Glomerular endothelial cell (primary cell): ENCODE data around the gene TMEM17. TPM values are rescaled to one million over a fixed set of nuclear protein-coding genes. Genes with fewer than 3 reads are reported as not detected.
"Not testable (repeated sequence)": the region's sequence is repeated elsewhere in the genome, so short reads cannot be mapped to it uniquely, and the experiment has no call there.

Source experiments
- DNase-seq: peaks from one replicate; pipeline ENCODE4 v3.0.0-alpha.2; 2011; ENCODE audit warnings: low read depth, low spot score; ENCODE audit errors: extremely low read depth
- total RNA-seq: library from RNA; depleted of rRNA; stranded (reverse); fragments of >200 nt; gene quantifications from 2 replicates; pipeline ENCODE4 v1.2.3, GENCODE V29; 2015

The TMEM17 gene, protein sequence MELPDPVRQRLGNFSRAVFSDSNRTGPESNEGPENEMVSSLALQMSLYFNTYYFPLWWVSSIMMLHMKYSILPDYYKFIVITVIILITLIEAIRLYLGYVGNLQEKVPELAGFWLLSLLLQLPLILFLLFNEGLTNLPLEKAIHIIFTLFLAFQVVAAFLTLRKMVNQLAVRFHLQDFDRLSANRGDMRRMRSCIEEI
- total RNA-seq = 2.5 and 2.9 TPM in 2 replicates

DNA sequence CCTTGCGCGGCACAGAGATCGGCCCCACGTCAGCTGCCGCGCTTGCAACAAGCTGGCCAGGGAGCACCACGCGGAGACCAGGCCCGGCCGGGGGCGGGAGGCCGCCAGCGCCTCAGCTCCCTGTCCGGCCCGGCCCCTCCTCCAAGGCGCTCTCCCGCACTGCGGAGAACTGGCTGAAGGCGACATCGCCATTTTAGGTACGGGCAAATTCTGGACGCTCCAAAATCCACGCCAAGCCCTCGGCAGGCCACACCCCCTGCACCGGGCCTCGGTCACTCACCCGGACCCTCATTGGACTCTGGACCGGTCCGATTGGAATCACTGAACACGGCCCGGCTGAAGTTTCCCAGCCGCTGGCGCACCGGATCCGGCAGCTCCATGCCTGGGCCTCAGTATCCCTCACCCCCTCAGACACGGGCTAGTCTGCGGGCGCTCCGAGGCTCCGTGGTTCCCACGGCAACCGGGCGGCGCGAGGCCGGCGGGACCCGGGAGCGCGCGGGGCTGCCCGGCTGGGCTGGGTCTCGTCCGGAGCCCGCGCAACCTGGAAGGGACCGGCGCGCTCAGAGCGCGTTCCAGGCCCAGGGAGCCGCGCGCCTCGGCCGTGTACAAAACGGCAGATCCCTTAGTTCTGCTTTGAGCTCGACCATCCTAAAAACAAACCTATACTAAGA is at the start of gene TMEM17:
Gene TMEM17 (minus strand): TSS at position 446 of the 671 bp plus-strand sequence. CDS start 66 bp downstream, at position 380.
- peak; percentile 50 for DNase-seq

DNA sequence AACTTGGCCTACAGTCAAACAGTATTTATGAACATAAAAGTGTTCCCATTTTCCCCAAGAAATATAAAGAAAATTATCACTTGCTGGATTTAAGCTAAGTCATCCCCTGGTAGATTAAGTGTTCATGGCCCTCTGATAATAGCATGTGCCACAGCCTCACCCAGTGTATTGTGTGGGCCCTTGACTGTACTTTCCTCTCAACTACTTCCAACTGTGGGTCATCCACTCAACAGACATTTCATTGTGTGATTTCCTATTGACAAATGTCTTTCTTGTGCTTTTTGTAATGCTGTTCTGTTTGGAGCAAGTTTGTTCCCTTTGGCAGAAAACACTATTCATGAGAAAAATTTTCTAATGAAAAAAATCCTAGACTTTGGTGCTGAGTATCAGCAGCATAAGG is 48.4 kb upstream of the TMEM17 start:
- no peak for DNase-seq

DNA sequence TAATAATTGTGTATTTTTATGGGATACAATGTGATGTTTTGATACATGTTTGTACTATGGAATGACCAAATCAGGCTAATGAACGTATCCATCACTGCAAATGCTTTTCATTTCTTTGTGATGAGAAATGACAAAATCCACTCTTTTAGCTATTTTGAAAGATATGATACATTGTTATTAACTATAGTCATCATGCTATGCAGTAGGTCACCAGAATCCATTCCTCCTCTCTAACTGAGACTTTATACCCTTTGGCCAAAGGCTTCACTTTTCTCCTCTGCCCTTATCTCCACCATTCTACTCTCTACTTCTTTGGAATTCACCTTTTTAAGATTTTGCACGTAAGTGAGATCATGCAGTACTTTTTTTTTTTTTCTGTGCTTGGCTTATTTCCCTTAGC is 44.5 kb upstream of the TMEM17 start:
- no peak for DNase-seq

DNA sequence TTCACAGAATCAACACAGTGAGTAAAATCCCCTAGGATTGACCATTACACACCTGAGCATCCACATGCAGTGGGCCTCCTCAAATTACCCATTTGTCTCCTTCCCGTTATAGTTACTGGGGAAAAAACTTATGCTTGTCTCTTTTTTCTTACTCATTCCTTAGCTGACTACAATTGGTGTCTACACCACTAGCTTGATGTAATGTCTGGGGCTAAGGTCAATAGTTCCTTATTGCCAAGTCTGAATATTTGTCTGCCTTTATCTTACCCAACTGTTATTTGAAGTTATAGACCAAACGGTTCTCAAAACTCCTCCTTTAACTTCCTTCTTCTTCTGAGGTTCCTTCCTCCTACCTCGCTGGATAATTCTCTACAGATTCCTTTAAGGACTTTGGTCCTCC is 41.9 kb upstream of the TMEM17 start:
- no peak for DNase-seq

DNA sequence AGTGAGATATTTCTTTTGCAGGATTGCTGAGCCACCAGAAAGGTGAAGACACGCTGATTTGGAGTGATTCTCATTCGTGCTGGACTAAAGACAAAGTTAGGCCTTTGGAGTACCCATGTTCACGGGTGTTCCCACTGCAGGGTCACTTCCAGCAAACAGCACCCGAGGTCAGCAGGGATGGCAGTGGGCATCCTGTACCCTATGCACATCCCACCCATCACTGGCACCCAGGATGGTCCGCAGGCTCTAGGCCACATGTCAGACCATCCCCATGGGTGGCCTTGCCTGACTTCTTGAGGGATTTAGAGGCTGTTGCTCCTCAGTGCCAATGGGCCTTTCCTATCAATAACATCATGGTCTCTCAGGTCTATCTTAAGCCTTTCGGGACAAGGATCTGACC is 39.3 kb upstream of the TMEM17 start:
- no peak for DNase-seq

DNA sequence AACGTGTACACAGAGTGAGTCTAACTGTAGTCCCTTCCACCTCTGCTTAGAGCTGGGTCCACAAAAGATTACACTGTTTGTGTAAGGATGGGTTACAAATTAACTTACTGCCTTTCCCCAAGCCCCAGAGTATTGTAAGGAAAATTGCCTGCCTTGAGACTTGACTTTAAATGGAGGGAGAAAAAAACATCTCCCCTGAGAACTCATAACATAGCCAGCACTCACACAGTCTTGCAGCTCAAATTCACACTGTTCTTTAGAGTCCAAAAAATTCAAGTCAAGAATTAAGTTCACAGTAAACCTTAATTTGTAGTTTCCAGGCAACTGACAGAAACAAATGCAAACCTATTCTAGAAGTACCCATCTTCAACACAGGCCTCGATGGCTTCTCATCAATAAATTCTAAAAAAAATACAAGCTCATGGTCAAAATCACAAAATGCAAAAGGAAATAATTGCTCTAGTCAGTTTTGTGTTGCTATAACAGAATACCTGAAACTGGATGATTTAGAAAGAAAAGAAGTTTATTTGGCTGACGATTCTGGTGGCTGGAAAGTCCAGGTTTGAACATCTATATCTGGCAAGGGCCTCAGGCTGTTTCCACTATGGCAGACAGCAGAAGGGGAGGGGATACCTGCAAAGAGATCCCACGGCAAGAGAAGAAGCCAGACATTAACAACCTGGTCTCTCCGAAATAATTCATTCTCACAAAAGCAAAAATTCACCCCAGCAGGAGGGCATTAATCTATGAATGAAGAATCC is 34.6 kb upstream of the TMEM17 start:
- DNase-seq = no peak

DNA sequence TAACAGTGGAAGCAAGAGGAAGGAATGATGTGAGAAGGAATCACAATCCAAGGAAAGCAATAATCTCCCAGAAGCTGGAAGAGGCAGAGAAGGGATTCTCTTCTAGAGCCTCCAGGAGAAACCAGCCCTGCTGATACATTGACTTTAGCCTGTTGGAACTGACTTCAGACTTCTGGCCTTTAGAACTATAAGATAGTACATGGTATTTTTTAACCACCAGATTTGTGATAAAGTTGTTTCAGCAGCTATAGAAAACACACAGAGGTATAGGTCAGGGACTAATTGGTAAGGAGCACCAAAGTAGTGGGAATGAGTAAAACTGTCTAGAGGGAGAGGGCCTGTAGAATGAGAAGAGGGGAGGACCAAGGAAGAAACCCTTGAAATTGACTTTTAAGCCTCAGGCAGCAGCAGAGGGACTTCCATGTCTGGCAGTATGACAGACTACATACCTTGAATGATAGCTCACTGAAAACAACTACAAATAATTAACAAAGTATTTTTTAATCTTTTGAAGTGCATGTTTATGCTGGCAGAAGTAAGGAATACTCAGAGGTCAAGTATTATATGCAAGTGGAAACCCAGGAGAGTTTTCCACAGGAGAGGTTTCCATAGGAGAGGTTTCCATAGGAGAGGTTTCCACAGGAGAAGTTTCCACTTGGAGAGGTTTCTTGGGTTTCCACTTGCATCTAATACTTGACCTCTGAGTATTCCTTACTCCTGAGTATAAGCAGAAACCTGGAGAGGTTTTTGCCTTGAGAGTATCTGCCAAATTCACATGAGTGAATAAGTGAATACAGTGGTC is 33.8 kb upstream of the TMEM17 start:
- DNase-seq = no peak

DNA sequence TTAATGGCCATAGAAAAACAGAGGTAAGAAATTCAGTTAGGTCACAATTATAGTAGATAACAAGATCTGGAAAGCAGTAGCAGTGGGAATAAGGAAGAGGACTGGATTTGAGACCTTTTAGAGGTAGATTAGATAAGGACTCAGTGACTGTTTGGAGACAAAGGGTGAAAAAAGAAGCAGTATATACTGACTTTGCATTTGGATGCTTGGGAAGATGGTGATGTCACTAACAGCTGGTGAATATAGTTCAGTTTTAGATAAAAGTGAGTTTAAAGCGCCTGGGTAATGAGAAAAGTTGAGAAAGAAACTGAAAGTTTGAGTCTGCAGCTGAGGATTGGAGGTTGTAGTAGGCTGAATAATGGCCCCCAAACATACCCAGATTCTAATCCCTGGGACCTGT is 32.8 kb upstream of the TMEM17 start:
- DNase-seq = no peak

DNA sequence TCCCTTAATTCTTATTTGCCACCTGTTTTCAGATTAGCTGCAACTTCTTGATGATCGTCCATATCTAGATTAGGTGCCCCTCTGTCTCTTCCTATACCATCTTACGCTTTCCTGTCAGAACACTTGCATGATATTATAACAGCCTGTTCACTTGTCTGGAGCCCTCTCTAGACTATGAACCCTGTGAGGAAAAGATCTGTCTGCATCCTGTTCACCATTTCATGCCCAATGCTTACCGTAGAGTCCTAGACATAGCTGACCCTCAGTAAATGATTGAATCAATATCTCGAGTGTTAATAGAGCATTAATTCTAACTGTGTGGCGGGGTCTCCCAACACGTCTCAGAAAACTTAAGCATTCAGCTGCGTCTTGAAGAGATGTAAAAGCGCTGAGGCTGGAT is 31.8 kb upstream of the TMEM17 start:
- DNase-seq = no peak

DNA sequence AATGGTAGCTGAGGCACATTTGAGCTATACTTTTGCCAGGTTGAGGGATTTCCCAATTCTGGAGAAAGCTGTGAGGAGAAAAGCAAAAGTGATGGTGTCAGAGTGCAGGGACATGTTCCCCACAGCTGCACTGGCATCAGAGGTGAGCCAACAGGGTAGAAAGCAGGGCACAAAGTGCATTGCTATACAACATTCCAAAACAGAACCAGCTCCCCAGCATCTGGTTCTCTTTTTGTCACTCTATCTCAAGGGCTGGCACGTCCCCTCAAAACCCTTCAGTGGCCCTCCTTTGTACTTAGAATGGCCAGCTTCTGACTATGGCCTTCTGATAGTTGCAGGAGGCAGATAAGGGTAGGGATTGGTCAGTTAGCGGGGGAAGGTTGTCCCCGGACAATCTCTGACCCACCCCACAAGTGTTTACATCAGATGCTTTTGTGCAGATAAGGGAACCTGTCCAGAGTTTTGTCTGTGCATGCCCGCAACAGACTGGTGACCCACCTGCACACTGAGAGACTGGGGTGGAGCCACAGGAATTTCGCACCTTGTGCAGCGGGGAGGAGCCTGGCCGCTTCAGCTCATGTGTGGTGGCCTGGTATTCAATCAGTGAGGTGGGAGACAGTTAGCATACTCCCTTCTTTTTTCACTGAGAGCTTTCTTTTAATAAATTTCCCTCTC is 31.0 kb upstream of the TMEM17 start:
- DNase-seq = no peak

DNA sequence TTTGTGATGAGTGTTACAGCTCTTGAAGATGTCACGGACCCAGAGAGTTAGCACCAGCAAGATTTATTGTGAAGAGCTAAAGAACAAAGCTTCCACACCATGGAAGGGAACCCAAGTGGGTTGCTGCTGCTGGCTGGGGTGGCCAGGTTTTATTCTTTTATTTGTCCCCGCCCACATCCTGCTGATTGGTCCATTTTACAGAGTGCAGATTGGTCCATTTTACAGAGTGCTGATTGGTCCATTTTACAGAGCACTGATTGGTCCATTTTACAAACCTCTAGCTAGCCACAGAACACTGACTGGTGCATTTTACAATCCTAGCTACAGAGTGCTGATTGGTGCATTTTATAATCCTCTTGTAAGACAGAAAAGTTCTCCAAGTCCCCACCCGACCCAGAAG is 29.5 kb upstream of the TMEM17 start:
- DNase-seq = not testable (repeated sequence)

DNA sequence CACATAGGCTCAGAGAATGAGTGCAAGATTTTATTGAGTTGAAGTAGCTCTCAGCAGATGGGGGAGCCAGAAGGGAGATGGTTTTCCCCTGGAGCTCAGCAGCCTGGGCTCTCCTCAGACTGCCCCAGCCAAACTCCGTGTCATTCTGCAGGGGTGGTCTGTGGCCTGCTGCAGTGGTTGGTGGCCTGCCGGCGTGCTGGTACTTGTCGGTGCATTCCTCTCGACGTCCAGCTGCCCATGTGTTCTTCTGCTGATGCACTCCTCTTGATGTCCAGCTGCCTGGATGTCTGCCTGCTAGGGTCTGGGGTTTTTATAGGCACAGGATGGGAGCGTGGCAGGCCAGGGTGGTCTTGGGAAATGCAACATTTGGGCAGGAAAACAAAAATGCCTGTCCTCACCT is 25.6 kb upstream of the TMEM17 start:
- DNase-seq = no peak

DNA sequence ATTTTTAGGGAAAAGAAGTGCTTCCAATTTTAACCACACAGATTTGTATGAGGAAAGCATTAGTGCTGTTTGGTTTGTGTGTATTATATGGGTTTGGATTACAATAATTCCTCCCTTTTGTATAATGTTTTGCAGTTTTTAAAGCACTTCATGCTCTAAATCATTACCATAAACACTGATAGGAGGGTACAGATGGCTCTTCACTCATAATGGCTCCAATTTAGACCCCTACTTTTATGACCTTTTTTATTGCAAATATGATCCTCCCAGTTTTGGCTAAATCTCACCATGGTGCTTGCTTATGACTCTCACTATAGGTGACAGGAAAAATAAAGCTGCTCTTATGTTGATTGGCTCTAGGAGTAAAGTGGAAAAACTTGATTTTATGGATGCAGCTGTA is 23.8 kb upstream of the TMEM17 start:
- no peak for DNase-seq

DNA sequence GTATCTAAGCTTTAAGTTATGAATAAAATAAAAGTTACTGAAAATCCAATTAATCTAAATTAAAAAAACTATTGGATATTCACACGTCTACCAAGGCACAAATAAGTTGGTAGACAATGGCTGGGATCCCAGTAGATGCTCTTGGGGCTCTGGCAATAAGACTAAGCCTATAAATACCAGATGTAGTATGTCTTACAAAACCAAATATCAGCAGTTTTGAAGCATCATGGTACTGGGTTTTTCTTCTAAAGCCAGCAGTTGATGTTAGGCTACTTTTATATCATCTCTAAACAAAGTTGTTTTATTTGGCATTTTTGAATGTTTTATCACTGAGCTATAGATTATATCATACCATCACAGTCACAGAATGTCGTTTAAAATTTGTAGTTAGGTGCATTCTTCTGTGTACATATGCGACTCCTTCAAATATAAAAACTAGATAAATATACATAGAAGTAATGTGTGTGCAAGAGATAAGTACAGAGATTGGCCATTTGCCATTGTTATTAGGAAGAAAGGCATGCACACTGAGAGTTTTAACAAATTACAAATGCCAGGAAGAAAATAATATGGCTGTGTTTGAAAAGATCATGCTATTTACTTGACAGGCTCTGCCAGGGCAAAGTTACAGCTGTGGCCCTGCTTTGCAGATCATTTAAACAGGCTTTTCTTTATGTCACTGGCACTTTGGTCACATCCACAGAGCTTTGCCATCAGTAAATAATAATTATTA is 21.6 kb upstream of the TMEM17 start:
- DNase-seq = no peak

DNA sequence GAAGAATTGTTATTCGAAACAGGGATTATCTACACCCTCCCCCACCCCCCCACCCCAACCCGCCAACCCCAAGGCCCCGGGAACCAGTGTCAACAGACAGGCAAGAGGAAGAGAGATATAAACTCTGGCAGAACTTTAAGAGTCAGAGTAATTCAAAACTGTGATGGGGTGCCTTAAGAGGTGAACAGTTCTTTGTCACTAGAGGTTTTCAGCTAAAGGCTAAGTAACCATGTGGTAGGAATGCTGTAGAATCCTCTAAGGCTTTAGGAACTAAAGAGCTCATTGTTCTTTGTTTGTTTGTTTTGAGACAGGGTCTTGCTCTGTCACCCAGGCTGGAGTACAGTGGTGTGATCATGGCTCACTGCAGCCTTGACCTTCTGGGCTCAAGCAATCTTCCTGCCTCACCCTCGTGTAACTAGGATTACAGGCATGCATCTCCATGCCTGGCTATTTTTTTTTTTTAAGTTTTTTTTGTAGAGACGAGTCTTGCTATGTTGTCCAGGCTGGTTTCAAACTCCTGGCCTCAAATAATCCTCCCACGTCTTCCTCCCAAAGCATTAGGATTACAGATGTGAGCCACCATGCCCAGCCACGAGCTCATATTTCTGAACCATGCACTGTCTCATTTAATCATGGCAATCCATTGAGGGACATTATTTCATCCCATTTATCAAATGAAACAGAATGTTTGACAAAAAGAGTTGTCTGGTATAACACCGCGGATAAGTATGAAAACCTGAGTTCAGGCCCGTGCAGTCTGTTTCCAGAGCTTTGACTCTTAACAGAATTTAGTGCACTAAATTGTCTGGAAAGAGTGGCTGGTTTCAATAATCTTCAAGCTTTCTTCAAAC is 20.8 kb upstream of the TMEM17 start:
- no peak for DNase-seq

DNA sequence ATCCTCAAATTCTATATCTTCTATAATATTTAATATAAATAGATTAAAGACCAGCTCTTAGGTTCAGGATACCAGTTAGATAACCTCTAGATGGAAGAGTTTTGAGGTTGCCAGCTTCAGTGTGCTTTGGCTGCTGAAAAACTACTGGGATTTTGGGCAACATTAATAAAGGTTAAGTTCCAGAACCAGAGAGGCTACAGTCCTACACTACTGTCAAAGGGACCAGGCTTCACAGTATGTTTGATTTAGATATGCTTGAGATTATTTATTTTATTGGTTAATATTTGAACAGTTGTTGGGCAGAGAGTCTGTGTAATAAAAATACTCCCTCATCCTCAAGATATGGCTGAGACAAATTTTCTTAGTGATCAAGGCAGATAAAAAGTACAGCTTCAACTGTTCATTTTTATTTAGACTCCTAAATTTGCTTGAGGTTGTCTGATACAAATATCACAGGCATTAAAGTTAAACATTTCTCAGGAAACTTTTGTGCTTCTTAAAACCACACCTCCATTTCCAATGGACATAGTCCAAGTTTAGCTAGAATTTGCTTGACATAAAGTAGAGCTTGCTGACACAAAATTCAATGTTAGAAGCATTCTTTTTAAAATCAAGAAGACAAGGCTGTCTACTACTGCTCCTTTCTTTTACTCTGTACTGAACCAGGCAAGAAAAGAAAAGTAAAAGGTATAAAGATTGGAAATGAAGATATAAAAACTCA is 19.7 kb upstream of the TMEM17 start:
- DNase-seq = no peak

DNA sequence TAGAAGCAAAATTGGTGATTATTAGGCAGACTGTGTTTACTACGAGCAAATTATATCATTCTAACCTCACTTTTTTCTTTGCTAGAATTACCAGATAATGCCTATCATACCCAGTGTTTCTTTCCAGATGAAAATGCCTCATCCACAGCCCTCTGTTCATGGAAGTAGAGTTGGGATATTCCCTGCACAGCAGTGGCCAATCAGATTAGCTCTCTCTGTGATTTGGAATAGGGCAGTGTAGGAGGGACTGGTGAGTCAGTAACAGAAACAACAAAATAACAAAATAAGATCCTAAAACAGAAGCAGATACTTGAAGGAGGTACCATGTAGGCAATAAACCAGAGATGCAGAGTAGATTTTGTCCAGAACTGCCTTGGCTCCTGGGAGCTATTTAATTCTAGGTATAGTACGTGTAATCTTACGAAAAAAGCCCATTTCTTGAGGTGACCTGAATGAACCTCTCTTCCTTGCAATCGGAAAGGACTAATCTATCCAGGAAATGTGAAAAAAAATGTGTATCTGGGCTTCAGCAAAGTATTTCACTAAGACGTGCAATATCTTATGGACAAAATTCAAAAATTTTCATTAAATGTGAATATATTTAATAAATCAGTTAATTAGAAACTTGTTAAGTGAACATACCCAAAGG is 18.4 kb upstream of the TMEM17 start:
- DNase-seq = no peak

DNA sequence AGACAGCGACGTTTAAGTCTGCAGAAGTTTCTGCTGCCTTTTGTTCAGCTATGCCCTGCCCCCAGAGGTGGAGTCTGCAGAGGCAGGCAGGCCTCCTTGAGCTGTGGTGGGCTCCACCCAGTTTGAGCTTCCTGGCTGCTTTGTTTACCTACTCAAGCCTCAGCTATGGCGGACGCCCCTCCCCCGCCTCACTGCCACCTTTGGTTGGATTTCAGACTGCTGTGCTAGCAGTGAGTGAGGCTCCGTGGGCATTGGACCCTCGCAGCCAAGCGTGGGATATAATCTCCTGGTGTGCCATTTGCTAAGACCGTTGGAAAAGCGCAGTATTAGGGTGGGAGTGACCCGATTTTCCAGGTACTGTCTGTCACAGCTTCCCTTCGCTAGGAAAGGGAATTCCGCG is 15.1 kb upstream of the TMEM17 start:
- not testable (repeated sequence) for DNase-seq
